Measurements from ENCODE around the gene SLC35E2B. TPM values are rescaled to one million over a fixed set of nuclear protein-coding genes. Genes with fewer than 3 reads are reported as not detected.
"Not testable (repeated sequence)": the region's sequence is repeated elsewhere in the genome, so short reads cannot be mapped to it uniquely, and the experiment has no call there.

Gene SLC35E2B
- total and polyA plus RNA-seq, 2 donors (not counting 1 experiment from before 2014, with no cell fraction given), result 17.5 to 55.8 TPM

GRCh38 chr1:1707897-1708296 is 15.3 kb upstream of the SLC35E2B start:
- H3K4me2 ChIP-seq (ENCODE audit: extremely low read depth, insufficient read depth, low read length); H3K4me3 ChIP-seq (replicated peaks in 1 of 4; ENCODE audit: control extremely low read depth in 1 of 4, insufficient read depth in 1 of 4, low read depth in 3 of 4, low read length in 4 of 4); H3K27me3 ChIP-seq (ENCODE audit: control insufficient read depth, insufficient read depth, low read length); H4K20me1 ChIP-seq (ENCODE audit: control insufficient read depth, extremely low read depth, insufficient read depth, low read length); DNase-seq (ENCODE audit: low read depth in 2 of 2); H3K27ac ChIP-seq (ENCODE audit: insufficient read depth, low read length); H2AFZ ChIP-seq (ENCODE audit: low read length); H3K9ac ChIP-seq (ENCODE audit: insufficient read depth, low read length); H3K4me1 ChIP-seq (ENCODE audit: control insufficient read depth, extremely low read depth, insufficient read depth, low read length); H3K36me3 ChIP-seq (ENCODE audit: control insufficient read depth, insufficient read depth, low read length); H3K9me3 ChIP-seq (ENCODE audit: control insufficient read depth, insufficient read depth, low read depth, low read length); H3K79me2 ChIP-seq (ENCODE audit: control insufficient read depth, insufficient read depth, low read length): not testable (repeated sequence)

GRCh38 chr1:1707241-1707640 is 14.6 kb upstream of the SLC35E2B start:
- not testable (repeated sequence) for H3K27ac ChIP-seq (ENCODE audit: insufficient read depth, low read length); H3K36me3 ChIP-seq (ENCODE audit: control insufficient read depth, insufficient read depth, low read length); H3K4me1 ChIP-seq (ENCODE audit: control insufficient read depth, extremely low read depth, insufficient read depth, low read length); H3K27me3 ChIP-seq (ENCODE audit: control insufficient read depth, insufficient read depth, low read length); H3K79me2 ChIP-seq (ENCODE audit: control insufficient read depth, insufficient read depth, low read length); H3K4me3 ChIP-seq (replicated peaks in 1 of 4; ENCODE audit: control extremely low read depth in 1 of 4, insufficient read depth in 1 of 4, low read depth in 3 of 4, low read length in 4 of 4); H3K9ac ChIP-seq (ENCODE audit: insufficient read depth, low read length); H3K4me2 ChIP-seq (ENCODE audit: extremely low read depth, insufficient read depth, low read length); H3K9me3 ChIP-seq (ENCODE audit: control insufficient read depth, insufficient read depth, low read depth, low read length); H4K20me1 ChIP-seq (ENCODE audit: control insufficient read depth, extremely low read depth, insufficient read depth, low read length); DNase-seq (ENCODE audit: low read depth in 2 of 2); H2AFZ ChIP-seq (ENCODE audit: low read length)

- H3K4me2 ChIP-seq (ENCODE audit: extremely low read depth, insufficient read depth, low read length); H3K4me1 ChIP-seq (ENCODE audit: control insufficient read depth, extremely low read depth, insufficient read depth, low read length); H2AFZ ChIP-seq (ENCODE audit: low read length); H3K4me3 ChIP-seq (replicated peaks in 1 of 4; ENCODE audit: control extremely low read depth in 1 of 4, insufficient read depth in 1 of 4, low read depth in 3 of 4, low read length in 4 of 4); H3K27me3 ChIP-seq (ENCODE audit: control insufficient read depth, insufficient read depth, low read length); H3K9ac ChIP-seq (ENCODE audit: insufficient read depth, low read length); H3K79me2 ChIP-seq (ENCODE audit: control insufficient read depth, insufficient read depth, low read length); H4K20me1 ChIP-seq (ENCODE audit: control insufficient read depth, extremely low read depth, insufficient read depth, low read length); H3K9me3 ChIP-seq (ENCODE audit: control insufficient read depth, insufficient read depth, low read depth, low read length); DNase-seq (ENCODE audit: low read depth in 2 of 2); H3K27ac ChIP-seq (ENCODE audit: insufficient read depth, low read length); H3K36me3 ChIP-seq (ENCODE audit: control insufficient read depth, insufficient read depth, low read length): not testable (repeated sequence)
Measured at GRCh38 chr1:1705623-1706022, 13.0 kb upstream of the SLC35E2B start.

GRCh38 chr1:1704284-1704957 is 11.8 kb upstream of the SLC35E2B start:
- not testable (repeated sequence) for H3K4me3 ChIP-seq (replicated peaks in 1 of 4; ENCODE audit: control extremely low read depth in 1 of 4, insufficient read depth in 1 of 4, low read depth in 3 of 4, low read length in 4 of 4); DNase-seq (ENCODE audit: low read depth in 2 of 2); H3K4me1 ChIP-seq (ENCODE audit: control insufficient read depth, extremely low read depth, insufficient read depth, low read length); H3K4me2 ChIP-seq (ENCODE audit: extremely low read depth, insufficient read depth, low read length); H3K27me3 ChIP-seq (ENCODE audit: control insufficient read depth, insufficient read depth, low read length); H2AFZ ChIP-seq (ENCODE audit: low read length); H3K27ac ChIP-seq (ENCODE audit: insufficient read depth, low read length); H3K9me3 ChIP-seq (ENCODE audit: control insufficient read depth, insufficient read depth, low read depth, low read length); H4K20me1 ChIP-seq (ENCODE audit: control insufficient read depth, extremely low read depth, insufficient read depth, low read length); H3K36me3 ChIP-seq (ENCODE audit: control insufficient read depth, insufficient read depth, low read length); H3K79me2 ChIP-seq (ENCODE audit: control insufficient read depth, insufficient read depth, low read length); H3K9ac ChIP-seq (ENCODE audit: insufficient read depth, low read length)

- Histone ChIP-seq H3K9me3 (ENCODE audit: control insufficient read depth, insufficient read depth, low read depth, low read length) (no peaks in the 10 kb centered on the region), H2AFZ (ENCODE audit: low read length) (no peak overlapping the region), H3K27ac (ENCODE audit: insufficient read depth, low read length) (no peak overlapping the region), H3K4me2 (ENCODE audit: extremely low read depth, insufficient read depth, low read length) (no peak overlapping the region), H3K9ac (ENCODE audit: insufficient read depth, low read length) (no peak overlapping the region), H3K79me2 (ENCODE audit: control insufficient read depth, insufficient read depth, low read length) (no peaks in the 10 kb centered on the region), H3K4me3 (replicated peaks in 1 of 4; ENCODE audit: control extremely low read depth in 1 of 4, insufficient read depth in 1 of 4, low read depth in 3 of 4, low read length in 4 of 4) (no peak overlapping the region), H3K36me3 (ENCODE audit: control insufficient read depth, insufficient read depth, low read length) (peaks cover 2% of the 10 kb centered on the region), H3K4me1 (ENCODE audit: control insufficient read depth, extremely low read depth, insufficient read depth, low read length) (no peaks in the 10 kb centered on the region), H4K20me1 (ENCODE audit: control insufficient read depth, extremely low read depth, insufficient read depth, low read length) (no peaks in the 10 kb centered on the region), H3K27me3 (ENCODE audit: control insufficient read depth, insufficient read depth, low read length) (no peaks in the 10 kb centered on the region)
- no peak for DNase-seq (ENCODE audit: low read depth in 2 of 2)
- TF ChIP-seq EZH2 (IDR thresholded peaks at IDR 0.05; ENCODE audit: low read length, missing control alignments) (no peak), CTCF (conservative IDR thresholded peaks at IDR 0.05 in 1 of 2, IDR thresholded peaks at IDR 0.05 in 1 of 2; ENCODE audit: low read depth in 1 of 2, low read length in 2 of 2) (no peak)
Measured at GRCh38 chr1:1703796-1704195, 11.2 kb upstream of the SLC35E2B start.

- H3K36me3 ChIP-seq (ENCODE audit: control insufficient read depth, insufficient read depth, low read length); H3K27ac ChIP-seq (ENCODE audit: insufficient read depth, low read length); H3K27me3 ChIP-seq (ENCODE audit: control insufficient read depth, insufficient read depth, low read length); H3K9me3 ChIP-seq (ENCODE audit: control insufficient read depth, insufficient read depth, low read depth, low read length); H3K79me2 ChIP-seq (ENCODE audit: control insufficient read depth, insufficient read depth, low read length); DNase-seq (ENCODE audit: low read depth in 2 of 2); H3K4me2 ChIP-seq (ENCODE audit: extremely low read depth, insufficient read depth, low read length); H3K4me3 ChIP-seq (replicated peaks in 1 of 4; ENCODE audit: control extremely low read depth in 1 of 4, insufficient read depth in 1 of 4, low read depth in 3 of 4, low read length in 4 of 4); H4K20me1 ChIP-seq (ENCODE audit: control insufficient read depth, extremely low read depth, insufficient read depth, low read length); H3K9ac ChIP-seq (ENCODE audit: insufficient read depth, low read length); H3K4me1 ChIP-seq (ENCODE audit: control insufficient read depth, extremely low read depth, insufficient read depth, low read length); H2AFZ ChIP-seq (ENCODE audit: low read length): not testable (repeated sequence)
Measured at GRCh38 chr1:1702506-1702905, 9.9 kb upstream of the SLC35E2B start.
